ENCODE data around the gene DGKG.

GRCh38 chr3:186254676-186255650 is 107.1 kb downstream of the DGKG start:
- TF ChIP-seq CTCF (IDR thresholded peaks at IDR 0.05; ENCODE audit: low read depth, low read length, poor library complexity, severe bottlenecking): no peak
- TF ChIP-seq EZH2phosphoT487 (IDR thresholded peaks at IDR 0.05; ENCODE audit: borderline replicate concordance, low read length): no peak
